Transverse colon (tissue), 4 donors: ENCODE data around the gene TMEM117.

Experiments
- EP300 ChIP-seq: sonication (generic); formaldehyde crosslinking; IDR thresholded peaks from one replicate; pipeline ENCODE4 v1.6.1; 2017; ENCODE audit warnings: antibody characterized with exemption, low read depth
- POLR2A ChIP-seq: fragments of 450-650 bp; IDR thresholded peaks from one replicate; pipeline ENCODE4 v1.6.1; 2016; ENCODE audit warnings: antibody characterized with exemption, mild to moderate bottlenecking, moderate library complexity
- POLR2AphosphoS5 ChIP-seq, 3 donors: sonication (generic); formaldehyde crosslinking; IDR thresholded peaks; one replicate each; pipeline ENCODE4 v1.6.1; 2016; ENCODE audit warnings: antibody characterized with exemption in 3 of 3
- TF ChIP-seq, protein P1 (sequence below), 5 experiments: fragments of 200-600 bp in 3 of 5; fragments of 450-650 bp in 2 of 5; sonication (generic) in 3 of 5; IDR thresholded peaks; 1 replicate in 2 of 5; 2 replicates in 3 of 5; pipeline ENCODE4 v1.5.1; 2016 to 2017; ENCODE audit warnings: antibody characterized with exemption in 5 of 5, inconsistent platforms in 3 of 5, mild to moderate bottlenecking in 2 of 5, moderate library complexity in 1 of 5

GRCh38 chr12:43969882-43970281 is 134.0 kb downstream of the TMEM117 start:
- TF ChIP-seq POLR2A (no peak), POLR2AphosphoS5 (IDR thresholded peaks at IDR 0.05) (no peak), EP300 (no peak)
- TF ChIP-seq, protein P1, sequence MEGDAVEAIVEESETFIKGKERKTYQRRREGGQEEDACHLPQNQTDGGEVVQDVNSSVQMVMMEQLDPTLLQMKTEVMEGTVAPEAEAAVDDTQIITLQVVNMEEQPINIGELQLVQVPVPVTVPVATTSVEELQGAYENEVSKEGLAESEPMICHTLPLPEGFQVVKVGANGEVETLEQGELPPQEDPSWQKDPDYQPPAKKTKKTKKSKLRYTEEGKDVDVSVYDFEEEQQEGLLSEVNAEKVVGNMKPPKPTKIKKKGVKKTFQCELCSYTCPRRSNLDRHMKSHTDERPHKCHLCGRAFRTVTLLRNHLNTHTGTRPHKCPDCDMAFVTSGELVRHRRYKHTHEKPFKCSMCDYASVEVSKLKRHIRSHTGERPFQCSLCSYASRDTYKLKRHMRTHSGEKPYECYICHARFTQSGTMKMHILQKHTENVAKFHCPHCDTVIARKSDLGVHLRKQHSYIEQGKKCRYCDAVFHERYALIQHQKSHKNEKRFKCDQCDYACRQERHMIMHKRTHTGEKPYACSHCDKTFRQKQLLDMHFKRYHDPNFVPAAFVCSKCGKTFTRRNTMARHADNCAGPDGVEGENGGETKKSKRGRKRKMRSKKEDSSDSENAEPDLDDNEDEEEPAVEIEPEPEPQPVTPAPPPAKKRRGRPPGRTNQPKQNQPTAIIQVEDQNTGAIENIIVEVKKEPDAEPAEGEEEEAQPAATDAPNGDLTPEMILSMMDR (IDR thresholded peaks at IDR 0.05): no peak
